Tibial nerve (tissue), 4 donors: ENCODE measurements around the gene RASSF8.

ENCODE experiments used
- EP300 ChIP-seq, 2 donors: sonication (generic); formaldehyde crosslinking; IDR thresholded peaks; one replicate each; pipeline ENCODE4 v1.6.1; 2017; ENCODE audit warnings: antibody characterized with exemption in 2 of 2, mild to moderate bottlenecking in 1 of 2
- POLR2A ChIP-seq, 2 donors: fragments of 450-650 bp; IDR thresholded peaks; one replicate each; pipeline ENCODE4 v1.6.1; 2017; ENCODE audit warnings: antibody characterized with exemption in 2 of 2, mild to moderate bottlenecking in 2 of 2, moderate library complexity in 2 of 2
- TF ChIP-seq, protein P1 (sequence below), 5 experiments: fragments of 200-600 bp in 3 of 5; fragments of 450-650 bp in 2 of 5; sonication (generic) in 3 of 5; IDR thresholded peaks; one replicate each; pipeline ENCODE4 v1.5.1; 2016 to 2019; ENCODE audit warnings: antibody characterized with exemption in 5 of 5, mild to moderate bottlenecking in 3 of 5, moderate library complexity in 2 of 5

DNA sequence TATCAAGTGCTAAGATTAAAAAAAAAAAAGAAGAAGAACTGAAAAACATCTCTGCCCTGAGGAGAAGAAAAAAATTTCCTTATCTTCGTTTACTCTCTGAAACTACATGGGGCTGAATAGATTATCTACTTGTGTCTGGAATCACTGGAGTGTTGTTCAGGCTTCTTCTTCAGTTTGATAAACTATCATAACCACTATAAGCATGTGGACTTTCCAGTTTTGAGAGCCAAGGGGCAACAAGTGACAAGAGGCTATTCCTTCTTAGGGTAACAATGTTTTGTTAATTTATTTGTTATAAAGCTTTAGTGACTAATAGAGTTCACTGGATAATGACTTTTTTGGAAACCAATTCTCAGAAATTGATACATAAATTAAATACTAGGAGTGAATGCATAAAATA, 19.9 kb upstream of the RASSF8 start:
- TF ChIP-seq, protein P1, sequence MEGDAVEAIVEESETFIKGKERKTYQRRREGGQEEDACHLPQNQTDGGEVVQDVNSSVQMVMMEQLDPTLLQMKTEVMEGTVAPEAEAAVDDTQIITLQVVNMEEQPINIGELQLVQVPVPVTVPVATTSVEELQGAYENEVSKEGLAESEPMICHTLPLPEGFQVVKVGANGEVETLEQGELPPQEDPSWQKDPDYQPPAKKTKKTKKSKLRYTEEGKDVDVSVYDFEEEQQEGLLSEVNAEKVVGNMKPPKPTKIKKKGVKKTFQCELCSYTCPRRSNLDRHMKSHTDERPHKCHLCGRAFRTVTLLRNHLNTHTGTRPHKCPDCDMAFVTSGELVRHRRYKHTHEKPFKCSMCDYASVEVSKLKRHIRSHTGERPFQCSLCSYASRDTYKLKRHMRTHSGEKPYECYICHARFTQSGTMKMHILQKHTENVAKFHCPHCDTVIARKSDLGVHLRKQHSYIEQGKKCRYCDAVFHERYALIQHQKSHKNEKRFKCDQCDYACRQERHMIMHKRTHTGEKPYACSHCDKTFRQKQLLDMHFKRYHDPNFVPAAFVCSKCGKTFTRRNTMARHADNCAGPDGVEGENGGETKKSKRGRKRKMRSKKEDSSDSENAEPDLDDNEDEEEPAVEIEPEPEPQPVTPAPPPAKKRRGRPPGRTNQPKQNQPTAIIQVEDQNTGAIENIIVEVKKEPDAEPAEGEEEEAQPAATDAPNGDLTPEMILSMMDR (IDR thresholded peaks at IDR 0.05) = no peak
- TF ChIP-seq POLR2A (IDR thresholded peaks at IDR 0.05) (no peak), EP300 (IDR thresholded peaks at IDR 0.05) (no peak)
